Ishikawa (cell line): Measurements from ENCODE around the gene ITGA1.

ENCODE experiments used
- CREB1 ChIP-seq: IDR thresholded peaks from 2 replicates; pipeline ENCODE4 v1.6.1; 2012; ENCODE audit warnings: low read depth
- EP300 ChIP-seq: IDR thresholded peaks from 2 replicates; pipeline ENCODE4 v1.6.1; 2012; ENCODE audit warnings: borderline replicate concordance
- NFIC ChIP-seq: IDR thresholded peaks from 2 replicates; pipeline ENCODE4 v1.6.1; 2012
- ZBTB7A ChIP-seq: IDR thresholded peaks from 2 replicates; pipeline ENCODE4 v1.6.1; 2012; ENCODE audit warnings: low read depth
- TF ChIP-seq, protein P1 (sequence below): IDR thresholded peaks from 2 replicates; pipeline ENCODE4 v1.6.1; 2012; ENCODE audit warnings: low read depth, mild to moderate bottlenecking

DNA sequence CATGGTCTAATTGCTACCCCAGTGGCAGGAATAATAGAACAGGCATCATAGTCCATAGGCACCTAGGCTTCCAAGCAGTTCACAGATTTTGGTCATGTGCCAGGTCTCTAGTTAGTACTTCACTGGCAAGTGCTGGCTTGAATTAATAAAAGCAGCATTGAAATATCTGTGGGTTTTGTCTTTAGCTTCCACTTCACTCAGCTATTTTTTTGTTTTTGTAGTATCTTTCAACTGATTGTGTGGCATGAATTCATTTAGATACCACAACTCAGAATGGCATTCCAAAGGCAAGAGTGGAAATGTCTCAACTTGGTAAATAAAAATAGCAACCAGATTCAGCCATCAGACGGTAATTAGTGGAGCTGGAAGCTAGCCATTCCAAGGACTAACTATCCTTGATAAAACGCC lies 173.6 kb downstream of the ITGA1 start:
- TF ChIP-seq ZBTB7A (no peak), CREB1 (no peak), NFIC (no peak), EP300 (no peak)
- TF ChIP-seq, protein P1, sequence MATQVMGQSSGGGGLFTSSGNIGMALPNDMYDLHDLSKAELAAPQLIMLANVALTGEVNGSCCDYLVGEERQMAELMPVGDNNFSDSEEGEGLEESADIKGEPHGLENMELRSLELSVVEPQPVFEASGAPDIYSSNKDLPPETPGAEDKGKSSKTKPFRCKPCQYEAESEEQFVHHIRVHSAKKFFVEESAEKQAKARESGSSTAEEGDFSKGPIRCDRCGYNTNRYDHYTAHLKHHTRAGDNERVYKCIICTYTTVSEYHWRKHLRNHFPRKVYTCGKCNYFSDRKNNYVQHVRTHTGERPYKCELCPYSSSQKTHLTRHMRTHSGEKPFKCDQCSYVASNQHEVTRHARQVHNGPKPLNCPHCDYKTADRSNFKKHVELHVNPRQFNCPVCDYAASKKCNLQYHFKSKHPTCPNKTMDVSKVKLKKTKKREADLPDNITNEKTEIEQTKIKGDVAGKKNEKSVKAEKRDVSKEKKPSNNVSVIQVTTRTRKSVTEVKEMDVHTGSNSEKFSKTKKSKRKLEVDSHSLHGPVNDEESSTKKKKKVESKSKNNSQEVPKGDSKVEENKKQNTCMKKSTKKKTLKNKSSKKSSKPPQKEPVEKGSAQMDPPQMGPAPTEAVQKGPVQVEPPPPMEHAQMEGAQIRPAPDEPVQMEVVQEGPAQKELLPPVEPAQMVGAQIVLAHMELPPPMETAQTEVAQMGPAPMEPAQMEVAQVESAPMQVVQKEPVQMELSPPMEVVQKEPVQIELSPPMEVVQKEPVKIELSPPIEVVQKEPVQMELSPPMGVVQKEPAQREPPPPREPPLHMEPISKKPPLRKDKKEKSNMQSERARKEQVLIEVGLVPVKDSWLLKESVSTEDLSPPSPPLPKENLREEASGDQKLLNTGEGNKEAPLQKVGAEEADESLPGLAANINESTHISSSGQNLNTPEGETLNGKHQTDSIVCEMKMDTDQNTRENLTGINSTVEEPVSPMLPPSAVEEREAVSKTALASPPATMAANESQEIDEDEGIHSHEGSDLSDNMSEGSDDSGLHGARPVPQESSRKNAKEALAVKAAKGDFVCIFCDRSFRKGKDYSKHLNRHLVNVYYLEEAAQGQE, result no peak
